ENCODE measurements around the gene HDAC4. TPM values are rescaled to one million over a fixed set of nuclear protein-coding genes. Genes with fewer than 3 reads are reported as not detected.

The HDAC4 gene
- total and polyA plus RNA-seq, 9 donors, result 7.0 to 74.0 (median 46.3) TPM

- Histone ChIP-seq H3K4me3 (no peak overlapping the region), H3K4me1 (ENCODE audit: insufficient read depth) (peaks cover 3% of the 10 kb centered on the region), H3K9me3 (no peaks in the 10 kb centered on the region), H3K36me3 (no peaks in the 10 kb centered on the region), H3K27ac (no peak overlapping the region), H3K27me3 (no peaks in the 10 kb centered on the region)
- no peak for DNase-seq
- intact Hi-C loops (cut with DNase I), result loop anchor here in 1 of 4 donors (10.0 kb wide), 1 partner anchor 57 kb away; no protein-coding TSS in a partner anchor
- 76 to 86% (median 86%) methylated on average over 15 of the region's 15 CpGs for whole genome bisulfite sequencing, 3 donors
- TF ChIP-seq POLR2A (IDR thresholded peaks at IDR 0.05), result no peak
Observed at GRCh38 chr2:239337877-239338484, 62.8 kb downstream of the HDAC4 start.

GRCh38 chr2:239337122-239337876 lies 63.5 kb downstream of the HDAC4 start:
- Histone ChIP-seq H3K36me3 (no peaks in the 10 kb centered on the region), H3K4me1 (ENCODE audit: insufficient read depth) (peaks cover 3% of the 10 kb centered on the region)
- intact Hi-C loops (cut with DNase I), result loop anchor here in 1 of 4 donors (10.0 kb wide), 1 partner anchor 58 kb away; no protein-coding TSS in a partner anchor

GRCh38 chr2:239331560-239331959 lies 69.3 kb downstream of the HDAC4 start:
- no peaks in the 10 kb centered on the region for H3K9me3 ChIP-seq
- H3K4me1 ChIP-seq (ENCODE audit: insufficient read depth), result peaks cover 20% of the 10 kb centered on the region
- TF ChIP-seq EP300 (IDR thresholded peaks at IDR 0.05) (no peak), CTCF (IDR thresholded peaks at IDR 0.05) (no peak), POLR2A (IDR thresholded peaks at IDR 0.05) (no peak)
- no peak overlapping the region for H3K4me3 ChIP-seq
- H3K27me3 ChIP-seq, result no peaks in the 10 kb centered on the region
- intact Hi-C loops (cut with DNase I), result loop anchor here in 1 of 4 donors (10.0 kb wide), 1 partner anchor 63 kb away; no protein-coding TSS in a partner anchor
- DNase-seq, result peak in 1 of 5 donors; percentile 35
- H3K27ac ChIP-seq, result no peak overlapping the region
- no peaks in the 10 kb centered on the region for H3K36me3 ChIP-seq
- WGBS, 3 donors, result 88 to 93% (median 89%) methylated on average over 24 of the region's 24 CpGs

More at GRCh38 chr2:239337122-239337876, 63.5 kb downstream of the HDAC4 start:
- TF ChIP-seq EP300 (IDR thresholded peaks at IDR 0.05), result no peak
- no peak for TF ChIP-seq CTCF (IDR thresholded peaks at IDR 0.05)
- no peak for TF ChIP-seq POLR2A (IDR thresholded peaks at IDR 0.05)
- Histone ChIP-seq H3K27ac (no peak overlapping the region), H3K27me3 (no peaks in the 10 kb centered on the region), H3K4me3 (no peak overlapping the region), H3K9me3 (no peaks in the 10 kb centered on the region)
- WGBS, 3 donors, result 82 to 90% (median 84%) methylated on average over 28 of the region's 28 CpGs
- peak in 1 of 5 donors; percentile 15 for DNase-seq

GRCh38 chr2:239330836-239331235 lies 70.0 kb downstream of the HDAC4 start:
- peaks cover 20% of the 10 kb centered on the region for H3K4me1 ChIP-seq (ENCODE audit: insufficient read depth)
- DNase-seq, result peak in 1 of 5 donors; percentile 33
- no peaks in the 10 kb centered on the region for H3K9me3 ChIP-seq
- TF ChIP-seq POLR2A (IDR thresholded peaks at IDR 0.05) (no peak), CTCF (IDR thresholded peaks at IDR 0.05) (no peak), EP300 (IDR thresholded peaks at IDR 0.05) (no peak)
- intact Hi-C loops (cut with DNase I), result loop anchor here in 1 of 4 donors (10.0 kb wide), 1 partner anchor 64 kb away; no protein-coding TSS in a partner anchor
- no peak overlapping the region for H3K4me3 ChIP-seq
- H3K36me3 ChIP-seq, result no peaks in the 10 kb centered on the region
- H3K27me3 ChIP-seq, result no peaks in the 10 kb centered on the region
- H3K27ac ChIP-seq, result peak overlapping the region in 1 of 2 donors; percentile 90
- WGBS, 3 donors, result 83 to 91% (median 90%) methylated on average over 14 of the region's 14 CpGs
